Smooth muscle cell (in vitro differentiated cells): ENCODE data around the gene CBL. TPM values are rescaled to one million over a fixed set of nuclear protein-coding genes. Genes with fewer than 3 reads are reported as not detected.

Experiments
- DNase-seq: peaks from one replicate; lab custom pipeline; 2025; ENCODE audit not compliant: unreplicated experiment; lab: John Stamatoyannopoulos, UW
- H2AFZ ChIP-seq: fragments of 200-600 bp; sonication (generic); 2 replicates; pipeline ENCODE4 v1.6.0; 2016; ENCODE audit warnings: antibody characterized with exemption, low read depth, mild to moderate bottlenecking
- H3F3A ChIP-seq: fragments of 200-600 bp; sonication (generic); 2 replicates; pipeline ENCODE4 v1.6.0; 2017; ENCODE audit warnings: antibody characterized with exemption, low read depth
- H3K27ac ChIP-seq: fragments of 200-600 bp; sonication (generic); 2 replicates; pipeline ENCODE4 v1.5.1; 2016; ENCODE audit warnings: low read depth, mild to moderate bottlenecking
- H3K27me3 ChIP-seq: fragments of 200-600 bp; sonication (generic); 2 replicates; pipeline ENCODE4 v1.6.1; 2016; ENCODE audit warnings: low read depth, mild to moderate bottlenecking
- H3K36me3 ChIP-seq: fragments of 200-600 bp; sonication (generic); 2 replicates; pipeline ENCODE4 v1.5.1; 2016; ENCODE audit warnings: low read depth
- H3K4me1 ChIP-seq: fragments of 200-600 bp; sonication (generic); 2 replicates; pipeline ENCODE4 v1.5.1; 2016; ENCODE audit warnings: low read depth
- H3K4me2 ChIP-seq: fragments of 200-600 bp; sonication (generic); 2 replicates; pipeline ENCODE4 v1.6.0; 2016; ENCODE audit warnings: mild to moderate bottlenecking
- H3K4me3 ChIP-seq: fragments of 200-600 bp; sonication (generic); 2 replicates; pipeline ENCODE4 v1.5.1; 2016; ENCODE audit warnings: mild to moderate bottlenecking
- H3K79me2 ChIP-seq: fragments of 200-600 bp; sonication (generic); 2 replicates; pipeline ENCODE4 v1.6.0; 2016; ENCODE audit warnings: low read depth, mild to moderate bottlenecking
- H3K9ac ChIP-seq: fragments of 200-600 bp; sonication (generic); 2 replicates; pipeline ENCODE4 v1.6.0; 2016; ENCODE audit warnings: low read depth
- H3K9me3 ChIP-seq: fragments of 200-600 bp; sonication (generic); replicated peaks from 2 replicates; pipeline ENCODE4 v1.5.1; 2016; ENCODE audit warnings: low read depth
- H4K20me1 ChIP-seq: fragments of 200-600 bp; sonication (generic); 2 replicates; pipeline ENCODE4 v1.6.0; 2016; ENCODE audit warnings: low read depth
- CTCF ChIP-seq: fragments of 200-600 bp; sonication (generic); IDR thresholded peaks from 2 replicates; pipeline ENCODE4 v1.5.1; 2017; ENCODE audit warnings: borderline replicate concordance, mild to moderate bottlenecking, antibody characterized with exemption; ENCODE audit not compliant: insufficient read depth, poor library complexity, severe bottlenecking
- WGBS: methylation state at CpG from one replicate; pipeline ENCODE4 v1.1.7; 2016; ENCODE audit warnings: low lambda C conversion rate; 5-methylcytosine and 5-hydroxymethylcytosine counted together
- polyA plus RNA-seq: library from polyadenylated mRNA; unstranded; fragments of >200 nt; fragmentation: Nextera tagmentation; extraction: Ambion mirVana; gene quantifications from 2 replicates; pipeline ENCODE4 v1.2.1, GENCODE V29; 2016
- total RNA-seq: library from RNA; depleted of rRNA; stranded (reverse); fragments of >200 nt; gene quantifications from 2 replicates; pipeline ENCODE4 v1.2.3, GENCODE V29; 2014

The CBL gene
- total and polyA plus RNA-seq, 2 experiments from 2014 or later: 5.0 to 18.9 TPM

DNA sequence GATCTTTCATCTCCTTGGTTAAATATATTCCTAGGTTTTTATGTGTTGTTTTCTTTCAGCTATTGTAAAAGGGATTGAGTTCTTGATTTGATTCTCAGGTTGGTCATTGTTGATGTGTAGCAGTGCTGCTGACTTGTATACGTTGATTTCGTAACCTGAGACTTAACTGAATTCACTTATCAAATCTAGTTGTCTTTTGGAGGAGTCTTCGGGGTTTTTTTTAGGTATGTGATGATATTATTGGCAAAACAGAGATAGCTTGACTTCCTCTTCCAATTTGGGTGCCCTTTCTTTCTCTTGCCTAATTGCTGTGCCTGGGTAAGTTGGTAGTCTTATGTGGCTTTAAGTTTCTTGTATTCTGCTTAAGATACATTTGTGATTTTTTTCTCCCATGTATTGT, 52.8 kb downstream of the CBL start:
- Histone ChIP-seq H3K9ac (no peak overlapping the region), H3K27me3 (no peaks in the 10 kb centered on the region), H3F3A (peaks cover 11% of the 10 kb centered on the region), H3K4me3 (no peak overlapping the region), H3K36me3 (no peaks in the 10 kb centered on the region), H4K20me1 (peaks cover 85% of the 10 kb centered on the region), H3K9me3 (no peaks in the 10 kb centered on the region), H3K4me1 (peaks cover 3% of the 10 kb centered on the region), H3K27ac (no peak overlapping the region), H3K4me2 (no peak overlapping the region), H2AFZ (no peak overlapping the region), H3K79me2 (peaks cover 65% of the 10 kb centered on the region)
- WGBS: 91% methylated on average over 3 of the region's 3 CpGs
- TF ChIP-seq CTCF: no peak
- DNase-seq: no peak

DNA sequence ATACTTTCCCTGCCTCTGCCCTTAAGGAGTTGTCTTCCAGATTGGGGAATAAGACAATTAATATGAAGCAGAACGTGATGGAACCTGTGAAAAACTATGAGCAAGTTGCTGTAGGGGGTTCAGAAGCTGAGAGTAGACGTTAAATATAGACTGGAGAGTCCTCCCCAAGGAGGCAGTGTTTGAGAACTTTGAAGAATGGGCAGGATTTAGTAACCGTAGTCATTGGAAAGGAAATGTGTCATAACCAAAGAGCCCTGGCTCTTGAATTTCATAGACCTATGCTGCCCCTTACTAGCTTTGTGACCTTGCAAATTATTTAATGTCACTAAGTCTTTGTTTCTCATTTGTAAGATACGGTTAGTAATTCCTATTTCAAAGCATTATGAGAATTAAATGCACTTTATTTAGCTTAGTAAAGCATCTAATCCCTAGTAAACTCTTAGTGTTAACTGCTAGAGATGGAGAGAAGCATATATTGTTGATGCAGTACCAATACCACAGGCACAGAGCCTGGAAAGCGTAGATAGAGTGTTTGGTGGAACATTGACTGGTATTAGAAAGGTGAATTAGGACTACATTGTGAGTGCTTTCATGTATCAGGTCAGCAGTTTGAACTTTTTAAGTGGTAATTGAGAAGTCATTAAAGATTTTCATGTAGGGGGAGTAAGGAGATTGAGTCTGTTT, 56.7 kb downstream of the CBL start:
- no peak overlapping the region for H3K27ac ChIP-seq
- WGBS: 63% methylated on average over 5 of the region's 5 CpGs
- H3K4me1 ChIP-seq: peaks cover 3% of the 10 kb centered on the region

DNA sequence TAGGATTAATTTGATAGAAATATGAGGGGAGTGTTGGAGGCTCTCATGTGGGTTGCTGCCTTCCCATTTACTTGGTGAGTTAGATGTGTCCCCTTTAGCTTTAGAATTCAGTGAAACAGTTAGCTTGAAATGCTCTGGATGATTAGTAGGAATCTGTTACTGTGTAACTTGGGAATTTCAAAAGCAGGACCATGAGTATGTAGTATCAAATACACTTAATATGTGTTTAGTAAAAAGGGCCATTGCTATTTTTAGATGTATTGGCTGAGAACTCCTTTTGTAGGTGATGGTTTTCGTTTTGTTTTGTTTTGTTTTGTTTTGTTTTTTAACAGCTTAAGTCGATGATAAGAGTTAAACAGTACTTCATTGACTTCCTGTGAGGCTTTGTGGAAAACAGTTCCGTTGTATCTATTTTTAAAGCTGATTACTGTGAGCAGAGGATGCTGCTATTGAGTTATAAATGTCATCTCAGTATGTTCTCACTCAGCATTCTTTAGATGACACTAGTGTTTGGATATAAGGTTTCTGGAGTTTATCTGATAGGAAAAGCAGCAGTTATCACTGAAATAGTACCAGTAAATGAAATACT, 57.3 kb downstream of the CBL start:
- Histone ChIP-seq H4K20me1 (peaks cover 98% of the 10 kb centered on the region), H2AFZ (no peak overlapping the region), H3K27ac (peak overlapping the region; percentile 20), H3K4me3 (no peak overlapping the region), H3K27me3 (no peaks in the 10 kb centered on the region), H3F3A (peaks cover 4% of the 10 kb centered on the region), H3K4me1 (peaks cover 2% of the 10 kb centered on the region), H3K9me3 (no peaks in the 10 kb centered on the region), H3K9ac (no peak overlapping the region), H3K4me2 (peak overlapping the region; percentile 18), H3K79me2 (peaks cover 71% of the 10 kb centered on the region), H3K36me3 (no peaks in the 10 kb centered on the region)
- DNase-seq: no peak
- no peak for TF ChIP-seq CTCF
- WGBS: 15% methylated on average over 3 of the region's 3 CpGs

More for the DNA sequence above, 56.7 kb downstream of the CBL start:
- peaks cover 71% of the 10 kb centered on the region for H3K79me2 ChIP-seq
- no peak for TF ChIP-seq CTCF
- peak overlapping the region; percentile 14 for H3K4me2 ChIP-seq
- H3K36me3 ChIP-seq: no peaks in the 10 kb centered on the region
- H3F3A ChIP-seq: peaks cover 4% of the 10 kb centered on the region
- no peak overlapping the region for H3K4me3 ChIP-seq
- no peaks in the 10 kb centered on the region for H3K9me3 ChIP-seq
- no peak overlapping the region for H2AFZ ChIP-seq
- no peak for DNase-seq
- peaks cover 98% of the 10 kb centered on the region for H4K20me1 ChIP-seq
- no peaks in the 10 kb centered on the region for H3K27me3 ChIP-seq
- no peak overlapping the region for H3K9ac ChIP-seq
